HEK293 (cell line): ENCODE measurements around the gene SLC15A4.

ENCODE experiments used
- BCL11B ChIP-seq: fragments of 450-650 bp; formaldehyde crosslinking; IDR thresholded peaks from 2 replicates; pipeline ENCODE4 v1.5.1; 2016; ENCODE audit warnings: low read depth, missing biosample characterization, missing genetic modification characterization
- HOXA7 ChIP-seq: sonication (generic); formaldehyde crosslinking; IDR thresholded peaks from 2 replicates; pipeline ENCODE4 v1.8.1; 2022; ENCODE audit warnings: missing genetic modification reagents, borderline replicate concordance
- YY1 ChIP-seq: fragments of 450-650 bp; formaldehyde crosslinking; IDR thresholded peaks from 2 replicates; pipeline ENCODE4 v1.5.1; 2018; ENCODE audit warnings: missing biosample characterization, missing genetic modification characterization
- ZBTB17 ChIP-seq: fragments of 450-650 bp; formaldehyde crosslinking; IDR thresholded peaks from 2 replicates; pipeline ENCODE4 v1.5.1; 2016; ENCODE audit warnings: missing biosample characterization, missing genetic modification characterization
- ZNF473 ChIP-seq: fragments of 450-650 bp; formaldehyde crosslinking; IDR thresholded peaks from 2 replicates; pipeline ENCODE4 v1.5.1; 2017; ENCODE audit warnings: missing biosample characterization, missing genetic modification characterization
- ZNF610 ChIP-seq: fragments of 450-650 bp; formaldehyde crosslinking; IDR thresholded peaks from 2 replicates; pipeline ENCODE4 v1.5.1; 2016; ENCODE audit warnings: missing biosample characterization, missing genetic modification characterization, borderline replicate concordance
- TF ChIP-seq, protein P1 (sequence below): fragments of 450-650 bp; formaldehyde crosslinking; IDR thresholded peaks from 2 replicates; pipeline ENCODE4 v1.5.1; 2017; ENCODE audit warnings: missing biosample characterization, mild to moderate bottlenecking, missing genetic modification characterization, moderate library complexity
- TF ChIP-seq, protein P2 (sequence below): fragments of 450-650 bp; formaldehyde crosslinking; IDR thresholded peaks from 2 replicates; pipeline ENCODE4 v1.5.1; 2016; ENCODE audit warnings: missing biosample characterization, missing genetic modification characterization
- TF ChIP-seq, protein P3 (sequence below): fragments of 450-650 bp; formaldehyde crosslinking; IDR thresholded peaks from 2 replicates; pipeline ENCODE4 v1.5.1; 2016; ENCODE audit warnings: missing biosample characterization, missing genetic modification characterization
- TF ChIP-seq, protein P4 (sequence below): fragments of 450-650 bp; formaldehyde crosslinking; IDR thresholded peaks from 2 replicates; pipeline ENCODE4 v1.5.1; 2016; ENCODE audit warnings: missing biosample characterization, missing genetic modification characterization

DNA sequence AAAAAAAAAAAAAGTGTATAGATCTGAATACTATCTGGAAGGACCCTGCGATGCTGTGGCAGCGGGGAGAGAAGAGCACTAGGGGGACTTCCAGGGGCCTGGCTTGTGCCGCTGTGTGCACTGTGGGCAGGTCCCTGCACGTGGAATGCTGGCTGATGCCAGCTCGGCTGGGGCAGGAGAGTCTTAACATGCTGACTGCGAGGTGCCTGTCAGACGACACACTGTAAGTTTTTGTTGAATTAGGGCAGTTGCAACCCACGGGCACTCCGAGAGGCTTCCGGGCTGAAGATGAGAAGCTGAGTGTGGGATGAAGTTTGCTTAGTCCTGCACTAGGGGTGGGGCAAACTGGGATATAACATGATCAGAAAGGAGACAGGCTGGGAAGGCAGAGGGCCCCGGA, 40.2 kb upstream of the SLC15A4 start:
- no peak for TF ChIP-seq BCL11B (tag by site-specific recombination)
- TF ChIP-seq, protein P1, sequence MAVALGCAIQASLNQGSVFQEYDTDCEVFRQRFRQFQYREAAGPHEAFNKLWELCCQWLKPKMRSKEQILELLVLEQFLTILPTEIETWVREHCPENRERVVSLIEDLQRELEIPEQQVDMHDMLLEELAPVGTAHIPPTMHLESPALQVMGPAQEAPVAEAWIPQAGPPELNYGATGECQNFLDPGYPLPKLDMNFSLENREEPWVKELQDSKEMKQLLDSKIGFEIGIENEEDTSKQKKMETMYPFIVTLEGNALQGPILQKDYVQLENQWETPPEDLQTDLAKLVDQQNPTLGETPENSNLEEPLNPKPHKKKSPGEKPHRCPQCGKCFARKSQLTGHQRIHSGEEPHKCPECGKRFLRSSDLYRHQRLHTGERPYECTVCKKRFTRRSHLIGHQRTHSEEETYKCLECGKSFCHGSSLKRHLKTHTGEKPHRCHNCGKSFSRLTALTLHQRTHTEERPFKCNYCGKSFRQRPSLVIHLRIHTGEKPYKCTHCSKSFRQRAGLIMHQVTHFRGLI (tag by site-specific recombination): no peak
- TF ChIP-seq, protein P2, sequence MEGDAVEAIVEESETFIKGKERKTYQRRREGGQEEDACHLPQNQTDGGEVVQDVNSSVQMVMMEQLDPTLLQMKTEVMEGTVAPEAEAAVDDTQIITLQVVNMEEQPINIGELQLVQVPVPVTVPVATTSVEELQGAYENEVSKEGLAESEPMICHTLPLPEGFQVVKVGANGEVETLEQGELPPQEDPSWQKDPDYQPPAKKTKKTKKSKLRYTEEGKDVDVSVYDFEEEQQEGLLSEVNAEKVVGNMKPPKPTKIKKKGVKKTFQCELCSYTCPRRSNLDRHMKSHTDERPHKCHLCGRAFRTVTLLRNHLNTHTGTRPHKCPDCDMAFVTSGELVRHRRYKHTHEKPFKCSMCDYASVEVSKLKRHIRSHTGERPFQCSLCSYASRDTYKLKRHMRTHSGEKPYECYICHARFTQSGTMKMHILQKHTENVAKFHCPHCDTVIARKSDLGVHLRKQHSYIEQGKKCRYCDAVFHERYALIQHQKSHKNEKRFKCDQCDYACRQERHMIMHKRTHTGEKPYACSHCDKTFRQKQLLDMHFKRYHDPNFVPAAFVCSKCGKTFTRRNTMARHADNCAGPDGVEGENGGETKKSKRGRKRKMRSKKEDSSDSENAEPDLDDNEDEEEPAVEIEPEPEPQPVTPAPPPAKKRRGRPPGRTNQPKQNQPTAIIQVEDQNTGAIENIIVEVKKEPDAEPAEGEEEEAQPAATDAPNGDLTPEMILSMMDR (tag by site-specific recombination): no peak
- TF ChIP-seq YY1 (tag by site-specific recombination): no peak
- TF ChIP-seq, protein P3, sequence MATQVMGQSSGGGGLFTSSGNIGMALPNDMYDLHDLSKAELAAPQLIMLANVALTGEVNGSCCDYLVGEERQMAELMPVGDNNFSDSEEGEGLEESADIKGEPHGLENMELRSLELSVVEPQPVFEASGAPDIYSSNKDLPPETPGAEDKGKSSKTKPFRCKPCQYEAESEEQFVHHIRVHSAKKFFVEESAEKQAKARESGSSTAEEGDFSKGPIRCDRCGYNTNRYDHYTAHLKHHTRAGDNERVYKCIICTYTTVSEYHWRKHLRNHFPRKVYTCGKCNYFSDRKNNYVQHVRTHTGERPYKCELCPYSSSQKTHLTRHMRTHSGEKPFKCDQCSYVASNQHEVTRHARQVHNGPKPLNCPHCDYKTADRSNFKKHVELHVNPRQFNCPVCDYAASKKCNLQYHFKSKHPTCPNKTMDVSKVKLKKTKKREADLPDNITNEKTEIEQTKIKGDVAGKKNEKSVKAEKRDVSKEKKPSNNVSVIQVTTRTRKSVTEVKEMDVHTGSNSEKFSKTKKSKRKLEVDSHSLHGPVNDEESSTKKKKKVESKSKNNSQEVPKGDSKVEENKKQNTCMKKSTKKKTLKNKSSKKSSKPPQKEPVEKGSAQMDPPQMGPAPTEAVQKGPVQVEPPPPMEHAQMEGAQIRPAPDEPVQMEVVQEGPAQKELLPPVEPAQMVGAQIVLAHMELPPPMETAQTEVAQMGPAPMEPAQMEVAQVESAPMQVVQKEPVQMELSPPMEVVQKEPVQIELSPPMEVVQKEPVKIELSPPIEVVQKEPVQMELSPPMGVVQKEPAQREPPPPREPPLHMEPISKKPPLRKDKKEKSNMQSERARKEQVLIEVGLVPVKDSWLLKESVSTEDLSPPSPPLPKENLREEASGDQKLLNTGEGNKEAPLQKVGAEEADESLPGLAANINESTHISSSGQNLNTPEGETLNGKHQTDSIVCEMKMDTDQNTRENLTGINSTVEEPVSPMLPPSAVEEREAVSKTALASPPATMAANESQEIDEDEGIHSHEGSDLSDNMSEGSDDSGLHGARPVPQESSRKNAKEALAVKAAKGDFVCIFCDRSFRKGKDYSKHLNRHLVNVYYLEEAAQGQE (tag by site-specific recombination): no peak
- no peak for TF ChIP-seq HOXA7 (CRISPR knock-in tag)
- TF ChIP-seq ZBTB17 (tag by site-specific recombination): no peak
- TF ChIP-seq, protein P4, sequence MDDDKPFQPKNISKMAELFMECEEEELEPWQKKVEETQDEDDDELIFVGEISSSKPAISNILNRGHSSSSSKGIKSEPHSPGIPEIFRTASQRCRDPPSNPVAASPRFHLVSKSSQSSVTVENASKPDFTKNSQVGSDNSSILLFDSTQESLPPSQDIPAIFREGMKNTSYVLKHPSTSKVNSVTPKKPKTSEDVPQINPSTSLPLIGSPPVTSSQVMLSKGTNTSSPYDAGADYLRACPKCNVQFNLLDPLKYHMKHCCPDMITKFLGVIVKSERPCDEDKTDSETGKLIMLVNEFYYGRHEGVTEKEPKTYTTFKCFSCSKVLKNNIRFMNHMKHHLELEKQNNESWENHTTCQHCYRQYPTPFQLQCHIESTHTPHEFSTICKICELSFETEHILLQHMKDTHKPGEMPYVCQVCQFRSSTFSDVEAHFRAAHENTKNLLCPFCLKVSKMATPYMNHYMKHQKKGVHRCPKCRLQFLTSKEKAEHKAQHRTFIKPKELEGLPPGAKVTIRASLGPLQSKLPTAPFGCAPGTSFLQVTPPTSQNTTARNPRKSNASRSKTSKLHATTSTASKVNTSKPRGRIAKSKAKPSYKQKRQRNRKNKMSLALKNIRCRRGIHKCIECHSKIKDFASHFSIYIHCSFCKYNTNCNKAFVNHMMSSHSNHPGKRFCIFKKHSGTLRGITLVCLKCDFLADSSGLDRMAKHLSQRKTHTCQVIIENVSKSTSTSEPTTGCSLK: no peak
- TF ChIP-seq ZNF610 (tag by site-specific recombination): no peak
- TF ChIP-seq ZNF473 (tag by site-specific recombination): no peak
